HCT116 (cell line): ENCODE results near the gene TNKS1BP1. TPM values are rescaled to one million over a fixed set of nuclear protein-coding genes. Genes with fewer than 3 reads are reported as not detected.

Experiments
- ATAC-seq: fragments of 200-7000 bp; cut with Tn5 transposase; 2 replicates; pipeline ENCODE4 v1.9.1; 2020; ENCODE audit warnings: mild to moderate bottlenecking, moderate library complexity
- BruUV-seq: library from RNA; stranded (reverse); fragments of 400-500 nt; replicated peaks from 2 replicates; lab custom pipeline; 2021; lab: Mats Ljungman, UMichigan
- CTCF ChIA-PET: fragments of 300-600 bp; sonication (Branson Sonifier 250); formaldehyde crosslinking; loops from one replicate; lab custom pipeline; 2021; ENCODE audit warnings: antibody characterized with exemption; lab: Charles Lee
- POLR2A ChIA-PET: fragments of 300-600, 350-600 bp; sonication (Branson Sonifier 250); formaldehyde crosslinking; loops from one replicate; lab custom pipeline; 2021; ENCODE audit warnings: antibody characterized with exemption; lab: Charles Lee
- RAD21 ChIA-PET, 2 experiments: fragments of 300-600 bp; sonication (Branson Sonifier 250); formaldehyde crosslinking; loops; one replicate each; lab custom pipeline; 2023; ENCODE audit warnings: low total read pairs in 2 of 2; ENCODE audit not compliant: uncharacterized antibody in 2 of 2, unreplicated experiment in 2 of 2, low non-redundant PET in 1 of 2; lab: Charles Lee
- DNase-seq: peaks from one replicate; pipeline ENCODE4 v3.0.0-alpha.2; 2010; ENCODE audit warnings: low read depth, low spot score
- H2AFZ ChIP-seq: fragments of 200-600 bp; shearing (Covaris generic), sonication (generic); 2 replicates; pipeline ENCODE4 v1.6.1; 2017; ENCODE audit warnings: low read depth, mixed run types, mixed read lengths, antibody characterized with exemption, low read length; ENCODE audit not compliant: poor library complexity, severe bottlenecking
- H3K27ac ChIP-seq: 2 replicates; pipeline ENCODE4 v1.5.1; 2012; ENCODE audit warnings: low read depth, low read length
- H3K27me3 ChIP-seq: fragments of 200-600 bp; sonication (generic); 2 replicates; pipeline ENCODE4 v1.6.1; 2016; ENCODE audit warnings: mixed run types, low read length, mixed read lengths; ENCODE audit not compliant: insufficient read depth
- H3K36me3 ChIP-seq, 2 experiments: fragments of 200-500 bp in 1 of 2; fragments of 200-600 bp in 1 of 2; sonication (Bioruptor generic) in 1 of 2; sonication (generic) in 1 of 2; 2 replicates each; pipeline versions ENCODE4 v1.5.1 to v1.6.1; 2014 to 2016; ENCODE audit warnings: low read length in 2 of 2, inconsistent platforms in 1 of 2, mixed read lengths in 1 of 2, mixed run types in 1 of 2; ENCODE audit not compliant: insufficient read depth in 2 of 2, control insufficient read depth in 1 of 2
- H3K4me1 ChIP-seq, 2 experiments: fragments of 200-600 bp in 1 of 2; sonication (generic) in 1 of 2; 2 replicates each; pipeline versions ENCODE4 v1.5.1 to v1.6.1; 2012 to 2017; ENCODE audit warnings: low read length in 2 of 2, inconsistent platforms in 1 of 2, mild to moderate bottlenecking in 1 of 2, mixed read lengths in 1 of 2, mixed run types in 1 of 2, moderate library complexity in 1 of 2; ENCODE audit not compliant: insufficient read depth in 2 of 2, control insufficient read depth in 1 of 2
- H3K4me2 ChIP-seq: fragments of 200-600 bp; sonication (generic); 2 replicates; pipeline ENCODE4 v1.6.1; 2017; ENCODE audit warnings: mixed run types, low read length, mixed read lengths
- H3K4me3 ChIP-seq, 2 experiments: fragments of 200-600 bp in 1 of 2; sonication (generic) in 1 of 2; replicated peaks in 1 of 2; 2 replicates each; pipeline ENCODE4 v1.5.1; 2011 to 2016; ENCODE audit warnings: low read length in 2 of 2, control low read depth in 1 of 2, low read depth in 1 of 2, mild to moderate bottlenecking in 1 of 2, mixed read lengths in 1 of 2, mixed run types in 1 of 2
- H3K79me2 ChIP-seq: fragments of 200-600 bp; sonication (generic); 2 replicates; pipeline ENCODE4 v1.6.1; 2017; ENCODE audit warnings: mild to moderate bottlenecking, mixed run types, low read length, moderate library complexity, mixed read lengths; ENCODE audit not compliant: insufficient read depth
- H3K9ac ChIP-seq: fragments of 200-600 bp; sonication (generic); 2 replicates; pipeline ENCODE4 v1.6.1; 2016; ENCODE audit warnings: low read length, mixed read lengths
- H3K9me2 ChIP-seq: fragments of 200-600 bp; sonication (generic), shearing (Covaris generic); 2 replicates; pipeline ENCODE4 v1.6.1; 2017; ENCODE audit warnings: mixed run types, mild to moderate bottlenecking, moderate library complexity; ENCODE audit not compliant: insufficient read depth
- H3K9me3 ChIP-seq, 2 experiments: fragments of 200-500 bp in 1 of 2; fragments of 200-600 bp in 1 of 2; sonication (Bioruptor generic) in 1 of 2; sonication (generic) in 1 of 2; 2 replicates each; pipeline ENCODE4 v1.6.1; 2014 to 2017; ENCODE audit warnings: low read length in 2 of 2, mixed read lengths in 2 of 2, inconsistent platforms in 1 of 2, low read depth in 1 of 2, mild to moderate bottlenecking in 1 of 2, mixed run types in 1 of 2, moderate library complexity in 1 of 2; ENCODE audit not compliant: control insufficient read depth in 1 of 2, insufficient read depth in 1 of 2
- H4K20me1 ChIP-seq: fragments of 200-600 bp; sonication (generic), shearing (Covaris generic); 2 replicates; pipeline ENCODE4 v1.6.1; 2017; ENCODE audit warnings: mixed run types, mild to moderate bottlenecking, moderate library complexity; ENCODE audit not compliant: insufficient read depth
- EZH2 ChIP-seq: fragments of 200-600 bp; sonication (generic); IDR thresholded peaks from 2 replicates; pipeline ENCODE4 v1.6.1; 2017; ENCODE audit warnings: antibody characterized with exemption, mixed run types
- EZH2phosphoT487 ChIP-seq: fragments of 200-600 bp; IDR thresholded peaks from 2 replicates; pipeline ENCODE4 v1.6.1; 2018; ENCODE audit warnings: antibody characterized with exemption, borderline replicate concordance
- POLR2A ChIP-seq: IDR thresholded peaks from 2 replicates; pipeline ENCODE4 v1.7.0; 2011; ENCODE audit warnings: borderline replicate concordance; ENCODE audit not compliant: insufficient read depth, insufficient read length; ENCODE audit errors: extremely low read depth
- RAD21 ChIP-seq: IDR thresholded peaks from 2 replicates; pipeline ENCODE4 v1.6.1; 2012; ENCODE audit warnings: low read depth, mild to moderate bottlenecking
- TCF7L2 ChIP-seq: IDR thresholded peaks from 2 replicates; pipeline ENCODE4 v1.7.0; 2011; ENCODE audit warnings: borderline replicate concordance, inconsistent platforms; ENCODE audit not compliant: insufficient read depth, insufficient read length; ENCODE audit errors: extremely low read depth
- YY1 ChIP-seq: IDR thresholded peaks from 2 replicates; pipeline ENCODE4 v1.6.1; 2011; ENCODE audit warnings: low read length, low read depth, moderate library complexity, mild to moderate bottlenecking; ENCODE audit not compliant: insufficient replicate concordance; ENCODE audit errors: extremely low read depth
- ZFX ChIP-seq: fragments of 450-650 bp; IDR thresholded peaks from 2 replicates; pipeline ENCODE4 v1.6.1; 2017
- ZNF274 ChIP-seq: fragments of 200-500 bp; sonication (Bioruptor generic); IDR thresholded peaks from 2 replicates; pipeline ENCODE4 v1.6.1; 2014; ENCODE audit warnings: mild to moderate bottlenecking, low read depth, low read length, inconsistent platforms
- intact Hi-C: fragments of 100-400 bp; cut with micrococcal nuclease; formaldehyde crosslinking; loops from 2 replicates; pipeline ENCODE4 v1.10.0; 2022
- total RNA-seq: library from RNA; stranded (reverse); gene quantifications from one replicate; pipeline ENCODE4 v1.2.1, GENCODE V29; 2021; ENCODE audit not compliant: unreplicated experiment
- TF ChIP-seq, protein P1 (sequence below), 3 experiments: fragments of 200-600 bp in 1 of 3; sonication (generic) in 1 of 3; IDR thresholded peaks in 2 of 3; conservative IDR thresholded peaks in 1 of 3; 2 replicates each; pipeline ENCODE4 v1.5.1; 2012 to 2017; ENCODE audit warnings: low read depth in 2 of 3, low read length in 2 of 3, antibody characterized with exemption in 1 of 3, borderline replicate concordance in 1 of 3, control low read depth in 1 of 3, mild to moderate bottlenecking in 1 of 3, mixed read lengths in 1 of 3, mixed run types in 1 of 3, moderate library complexity in 1 of 3; ENCODE audit not compliant: insufficient read depth in 1 of 3
- TF ChIP-seq, protein P2 (sequence below): IDR thresholded peaks from 2 replicates; pipeline ENCODE4 v1.6.1; 2011; ENCODE audit warnings: mild to moderate bottlenecking, low read length, moderate library complexity; ENCODE audit not compliant: insufficient replicate concordance; ENCODE audit errors: extremely low read depth

TNKS1BP1 gene
- total RNA-seq, 1 experiment from 2014 or later: 77.6 TPM

DNA sequence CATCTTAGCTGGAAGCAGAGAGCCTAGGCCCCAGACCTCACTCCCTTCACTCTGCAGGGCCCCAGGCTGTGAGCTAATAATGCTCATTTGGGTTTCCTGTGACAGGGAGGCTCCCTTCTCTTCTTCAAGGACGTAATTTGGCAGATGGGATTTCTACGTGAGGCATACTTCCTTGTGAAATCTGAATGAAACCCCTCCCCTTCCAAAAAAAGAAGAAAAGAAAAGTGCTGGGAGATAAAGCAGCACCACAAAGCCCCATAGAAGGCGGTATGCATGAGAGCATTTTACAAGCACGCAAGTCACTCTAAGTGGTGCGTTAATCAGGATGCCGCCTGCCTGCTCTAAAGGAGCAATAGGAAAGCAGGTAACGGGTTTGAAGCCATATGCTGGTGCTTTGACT is 19.1 kb upstream of the TNKS1BP1 start:
- TF ChIP-seq, protein P1, sequence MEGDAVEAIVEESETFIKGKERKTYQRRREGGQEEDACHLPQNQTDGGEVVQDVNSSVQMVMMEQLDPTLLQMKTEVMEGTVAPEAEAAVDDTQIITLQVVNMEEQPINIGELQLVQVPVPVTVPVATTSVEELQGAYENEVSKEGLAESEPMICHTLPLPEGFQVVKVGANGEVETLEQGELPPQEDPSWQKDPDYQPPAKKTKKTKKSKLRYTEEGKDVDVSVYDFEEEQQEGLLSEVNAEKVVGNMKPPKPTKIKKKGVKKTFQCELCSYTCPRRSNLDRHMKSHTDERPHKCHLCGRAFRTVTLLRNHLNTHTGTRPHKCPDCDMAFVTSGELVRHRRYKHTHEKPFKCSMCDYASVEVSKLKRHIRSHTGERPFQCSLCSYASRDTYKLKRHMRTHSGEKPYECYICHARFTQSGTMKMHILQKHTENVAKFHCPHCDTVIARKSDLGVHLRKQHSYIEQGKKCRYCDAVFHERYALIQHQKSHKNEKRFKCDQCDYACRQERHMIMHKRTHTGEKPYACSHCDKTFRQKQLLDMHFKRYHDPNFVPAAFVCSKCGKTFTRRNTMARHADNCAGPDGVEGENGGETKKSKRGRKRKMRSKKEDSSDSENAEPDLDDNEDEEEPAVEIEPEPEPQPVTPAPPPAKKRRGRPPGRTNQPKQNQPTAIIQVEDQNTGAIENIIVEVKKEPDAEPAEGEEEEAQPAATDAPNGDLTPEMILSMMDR (IDR thresholded peaks at IDR 0.05 in 2 of 3, conservative IDR thresholded peaks at IDR 0.05 in 1 of 3; ENCODE audit: borderline replicate concordance in 1 of 3, insufficient read depth in 1 of 3, low read depth in 2 of 3, low read length in 2 of 3): no peak
- no peak for TF ChIP-seq RAD21
- no peak for TF ChIP-seq EZH2phosphoT487
- TF ChIP-seq ZFX: no peak
- no peak for TF ChIP-seq TCF7L2
- TF ChIP-seq YY1: no peak
- TF ChIP-seq, protein P2, sequence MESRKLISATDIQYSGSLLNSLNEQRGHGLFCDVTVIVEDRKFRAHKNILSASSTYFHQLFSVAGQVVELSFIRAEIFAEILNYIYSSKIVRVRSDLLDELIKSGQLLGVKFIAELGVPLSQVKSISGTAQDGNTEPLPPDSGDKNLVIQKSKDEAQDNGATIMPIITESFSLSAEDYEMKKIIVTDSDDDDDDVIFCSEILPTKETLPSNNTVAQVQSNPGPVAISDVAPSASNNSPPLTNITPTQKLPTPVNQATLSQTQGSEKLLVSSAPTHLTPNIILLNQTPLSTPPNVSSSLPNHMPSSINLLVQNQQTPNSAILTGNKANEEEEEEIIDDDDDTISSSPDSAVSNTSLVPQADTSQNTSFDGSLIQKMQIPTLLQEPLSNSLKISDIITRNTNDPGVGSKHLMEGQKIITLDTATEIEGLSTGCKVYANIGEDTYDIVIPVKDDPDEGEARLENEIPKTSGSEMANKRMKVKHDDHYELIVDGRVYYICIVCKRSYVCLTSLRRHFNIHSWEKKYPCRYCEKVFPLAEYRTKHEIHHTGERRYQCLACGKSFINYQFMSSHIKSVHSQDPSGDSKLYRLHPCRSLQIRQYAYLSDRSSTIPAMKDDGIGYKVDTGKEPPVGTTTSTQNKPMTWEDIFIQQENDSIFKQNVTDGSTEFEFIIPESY: no peak
- no peak for TF ChIP-seq POLR2A
- no peak for TF ChIP-seq EZH2
- TF ChIP-seq ZNF274: no peak
- TF ChIP-seq, all 23 proteins: peak for 0
- H3K4me1 ChIP-seq: peaks cover 0 to 11% of the 10 kb centered on the region in 2 experiments; a peak in 2 of 4 replicates
- H3K9me2 ChIP-seq: no peaks in the 10 kb centered on the region
- DNase-seq (no peak), ATAC-seq (no peak)
- H4K20me1 ChIP-seq: no peaks in the 10 kb centered on the region
- BruUV-seq: no TSS peak
- no peak overlapping the region for H3K27ac ChIP-seq
- ChIA-PET RAD21 (no interaction called here), POLR2A (interaction anchor here (1.0 kb wide), 1 partner anchor 19 kb away, joined by 3 read pairs; the partner anchor contains the start of gene TNKS1BP1), CTCF (no interaction called here)
- no peaks in the 10 kb centered on the region for H3K9me3 ChIP-seq
- intact Hi-C loops: loop anchor here (2.0 kb wide), 2 partner anchors 183 to 1169 kb away; no protein-coding TSS in a partner anchor
- H3K36me3 ChIP-seq: no peaks in the 10 kb centered on the region
- H3K79me2 ChIP-seq: no peaks in the 10 kb centered on the region
- H3K27me3 ChIP-seq: no peaks in the 10 kb centered on the region
- H3K4me2 ChIP-seq: no peak overlapping the region
- no peak overlapping the region for H3K4me3 ChIP-seq
- no peak overlapping the region for H2AFZ ChIP-seq
- H3K9ac ChIP-seq: no peak overlapping the region
